Esophagus squamous epithelium (tissue), 4 donors: ENCODE results near the gene ZNF157.

Experiments
- CTCF ChIP-seq, 6 experiments: fragments of 450-650 bp in 4 of 6; fragments of 200-600 bp in 2 of 6; sonication (generic) in 2 of 6; IDR thresholded peaks; one replicate each; pipeline ENCODE4 v1.5.1; 2016 to 2019; ENCODE audit warnings: antibody characterized with exemption in 6 of 6, mild to moderate bottlenecking in 4 of 6, moderate library complexity in 4 of 6
- POLR2A ChIP-seq, 4 donors: fragments of 450-650 bp; IDR thresholded peaks; one replicate each; pipeline ENCODE4 v1.6.1; 2017; ENCODE audit warnings: antibody characterized with exemption in 4 of 4, mild to moderate bottlenecking in 4 of 4, moderate library complexity in 3 of 4

- TF ChIP-seq CTCF (IDR thresholded peaks at IDR 0.05) (no peak), POLR2A (IDR thresholded peaks at IDR 0.05) (no peak)
Observed at GRCh38 chrX:47420265-47420664, 49.9 kb downstream of the ZNF157 start.
